HL-60 (cell line): Measurements from ENCODE around the gene HDHD5.

Experiments
- POLR2AphosphoS5 ChIP-seq: IDR thresholded peaks from 2 replicates; pipeline ENCODE4 v1.6.1; 2012; ENCODE audit warnings: low read depth
- TF ChIP-seq, protein P1 (sequence below): IDR thresholded peaks from one replicate; pipeline ENCODE4 v1.5.1; 2011; ENCODE audit warnings: low read length, control low read depth, inconsistent platforms; ENCODE audit not compliant: insufficient read depth

DNA sequence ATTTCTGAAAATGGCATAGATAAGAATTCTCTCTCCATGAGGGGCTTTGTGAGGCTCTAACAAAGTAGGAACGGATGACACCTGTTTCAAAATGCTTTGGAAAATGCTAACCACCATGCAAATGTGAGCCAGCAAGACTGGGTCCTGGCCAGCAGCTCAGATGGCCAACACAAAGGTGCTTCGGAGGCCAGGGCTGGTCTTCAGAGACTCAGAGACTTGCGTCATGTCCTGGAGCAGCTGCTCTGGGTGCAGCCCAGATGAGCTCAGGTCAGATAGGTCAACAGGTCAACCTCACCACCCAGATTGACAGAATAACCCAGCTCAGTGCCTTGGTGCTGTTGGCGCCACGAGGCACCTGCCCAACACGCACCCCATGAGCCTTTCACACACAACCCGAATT is 25.9 kb downstream of the HDHD5 start:
- TF ChIP-seq, protein P1, sequence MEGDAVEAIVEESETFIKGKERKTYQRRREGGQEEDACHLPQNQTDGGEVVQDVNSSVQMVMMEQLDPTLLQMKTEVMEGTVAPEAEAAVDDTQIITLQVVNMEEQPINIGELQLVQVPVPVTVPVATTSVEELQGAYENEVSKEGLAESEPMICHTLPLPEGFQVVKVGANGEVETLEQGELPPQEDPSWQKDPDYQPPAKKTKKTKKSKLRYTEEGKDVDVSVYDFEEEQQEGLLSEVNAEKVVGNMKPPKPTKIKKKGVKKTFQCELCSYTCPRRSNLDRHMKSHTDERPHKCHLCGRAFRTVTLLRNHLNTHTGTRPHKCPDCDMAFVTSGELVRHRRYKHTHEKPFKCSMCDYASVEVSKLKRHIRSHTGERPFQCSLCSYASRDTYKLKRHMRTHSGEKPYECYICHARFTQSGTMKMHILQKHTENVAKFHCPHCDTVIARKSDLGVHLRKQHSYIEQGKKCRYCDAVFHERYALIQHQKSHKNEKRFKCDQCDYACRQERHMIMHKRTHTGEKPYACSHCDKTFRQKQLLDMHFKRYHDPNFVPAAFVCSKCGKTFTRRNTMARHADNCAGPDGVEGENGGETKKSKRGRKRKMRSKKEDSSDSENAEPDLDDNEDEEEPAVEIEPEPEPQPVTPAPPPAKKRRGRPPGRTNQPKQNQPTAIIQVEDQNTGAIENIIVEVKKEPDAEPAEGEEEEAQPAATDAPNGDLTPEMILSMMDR: no peak
- no peak for TF ChIP-seq POLR2AphosphoS5
